Measurements from ENCODE around the gene DEAF1.

DNA sequence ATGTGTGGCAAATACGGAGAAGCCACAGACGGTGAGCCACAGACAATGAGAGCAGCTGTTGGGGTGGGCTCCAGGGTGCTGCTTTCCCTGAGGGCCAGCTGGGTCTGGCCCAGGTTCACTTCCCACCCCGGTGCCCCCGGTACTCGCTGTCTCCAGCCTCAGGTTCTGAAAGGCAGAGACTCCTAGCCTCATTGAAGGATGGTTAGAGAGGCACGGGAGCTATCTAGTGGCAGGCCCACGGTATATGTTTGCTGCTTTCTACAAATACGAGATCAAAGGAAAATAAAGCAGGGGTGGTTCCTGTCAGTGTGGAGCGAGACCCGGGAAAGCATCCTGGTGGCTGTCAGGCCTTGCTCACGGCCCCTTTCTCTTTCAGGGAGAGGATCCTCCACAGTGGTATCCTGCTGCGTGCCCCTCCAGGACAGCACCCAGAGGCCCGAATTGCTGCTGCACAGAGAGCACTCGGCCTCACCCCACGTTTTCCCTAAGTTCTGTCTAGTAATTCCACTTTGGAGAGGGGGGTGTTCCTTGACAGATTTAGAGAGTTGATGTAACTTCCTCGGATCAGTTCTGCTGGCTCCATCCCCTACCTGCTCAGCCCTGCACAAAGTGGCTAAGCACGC lies 3.6 kb upstream of the DEAF1 start:
- TF ChIP-seq CTCF (IDR thresholded peaks at IDR 0.05; ENCODE audit: insufficient read depth, low read depth, low read length) (no peak), EZH2 (IDR thresholded peaks at IDR 0.05; ENCODE audit: insufficient read depth, low read length) (no peak)

Data from astrocyte (in vitro differentiated cells and primary cell).